Dermis microvascular lymphatic vessel endothelial cell (primary cell): ENCODE measurements around the gene CPEB4. TPM values are rescaled to one million over a fixed set of nuclear protein-coding genes. Genes with fewer than 3 reads are reported as not detected.
A peak's percentile ranks its signal among the peaks of the same experiment; 100 is the strongest.

Source experiments
- DNase-seq, 2 donors: peaks; one replicate each; pipeline versions ENCODE4 v3.0.0 to v3.0.0-alpha.2; 2010; ENCODE audit warnings: low read depth in 2 of 2
- total RNA-seq: library from RNA; depleted of rRNA; stranded (reverse); fragments of >200 nt; gene quantifications from 2 replicates; pipeline ENCODE4 v1.2.1, GENCODE V29; 2014

Gene CPEB4
- 9.5 and 28.4 TPM in 2 replicates for total RNA-seq

- peak; percentile 99 to 100 for DNase-seq
Observed at GRCh38 chr5:173887610-173888472, at the start of gene CPEB4. Gene CPEB4, plus strand, starts transcription at chr5:173888349. Its CDS starts 1,385 bp downstream, at chr5:173889734.

- no peak for DNase-seq
Observed at GRCh38 chr5:173839117-173839713, 48.9 kb upstream of the CPEB4 start.

- no peak for DNase-seq
Observed at GRCh38 chr5:173840111-173840983, 47.8 kb upstream of the CPEB4 start.

- DNase-seq = no peak
Observed at GRCh38 chr5:173841710-173842109, 46.4 kb upstream of the CPEB4 start.

- no peak for DNase-seq
Observed at GRCh38 chr5:173843794-173844193, 44.4 kb upstream of the CPEB4 start.

- DNase-seq = no peak
Observed at GRCh38 chr5:173845321-173845720, 42.8 kb upstream of the CPEB4 start.

GRCh38 chr5:173846929-173847501 is 41.1 kb upstream of the CPEB4 start:
- DNase-seq = no peak

GRCh38 chr5:173848986-173849596 is 39.1 kb upstream of the CPEB4 start:
- DNase-seq = no peak

GRCh38 chr5:173849908-173850307 is 38.2 kb upstream of the CPEB4 start:
- no peak for DNase-seq

GRCh38 chr5:173850659-173851058 is 37.5 kb upstream of the CPEB4 start:
- DNase-seq = no peak

GRCh38 chr5:173851595-173852243 is 36.4 kb upstream of the CPEB4 start:
- DNase-seq = peak; percentile 48 to 70

GRCh38 chr5:173852790-173853359 is 35.3 kb upstream of the CPEB4 start:
- DNase-seq = no peak

- no peak for DNase-seq
Observed at GRCh38 chr5:173853370-173854131, 34.6 kb upstream of the CPEB4 start.

GRCh38 chr5:173855162-173855994 is 32.8 kb upstream of the CPEB4 start:
- DNase-seq = no peak

GRCh38 chr5:173855995-173856656 is 32.0 kb upstream of the CPEB4 start:
- DNase-seq = no peak

GRCh38 chr5:173857234-173857633 is 30.9 kb upstream of the CPEB4 start:
- no peak for DNase-seq

- DNase-seq = no peak
Observed at GRCh38 chr5:173858021-173858669, 30.0 kb upstream of the CPEB4 start.
